ENCODE data around the gene ART4. TPM values are rescaled to one million over a fixed set of nuclear protein-coding genes. Genes with fewer than 3 reads are reported as not detected.

Gene ART4
- total RNA-seq, 4 donors from 2014 or later: 0.35 to 0.95 TPM; not detected in 2

DNA sequence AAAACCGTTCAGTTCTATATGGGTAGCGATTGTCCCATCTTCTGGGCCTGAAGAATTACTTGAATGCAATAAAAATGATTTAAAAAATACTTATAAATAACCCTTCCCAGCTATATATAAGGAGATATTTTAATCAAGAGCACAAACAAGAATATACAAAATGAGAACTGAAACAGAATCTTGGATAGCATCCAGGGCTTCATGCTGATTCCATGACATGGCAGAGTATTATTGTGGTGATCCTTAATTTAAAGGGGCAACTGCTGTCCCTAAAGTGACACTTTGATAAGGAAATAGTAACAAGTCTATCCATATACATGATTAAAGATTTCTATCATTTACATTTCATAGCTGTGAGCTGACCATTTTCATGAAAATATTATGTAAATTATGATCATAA is 58.9 kb downstream of the ART4 start:
- H3K4me1 ChIP-seq: no peaks in the 10 kb centered on the region
- peaks cover 5 to 57% (median 31%) of the 10 kb centered on the region in 3 donors for H3K36me3 ChIP-seq
- TF ChIP-seq, protein P1, sequence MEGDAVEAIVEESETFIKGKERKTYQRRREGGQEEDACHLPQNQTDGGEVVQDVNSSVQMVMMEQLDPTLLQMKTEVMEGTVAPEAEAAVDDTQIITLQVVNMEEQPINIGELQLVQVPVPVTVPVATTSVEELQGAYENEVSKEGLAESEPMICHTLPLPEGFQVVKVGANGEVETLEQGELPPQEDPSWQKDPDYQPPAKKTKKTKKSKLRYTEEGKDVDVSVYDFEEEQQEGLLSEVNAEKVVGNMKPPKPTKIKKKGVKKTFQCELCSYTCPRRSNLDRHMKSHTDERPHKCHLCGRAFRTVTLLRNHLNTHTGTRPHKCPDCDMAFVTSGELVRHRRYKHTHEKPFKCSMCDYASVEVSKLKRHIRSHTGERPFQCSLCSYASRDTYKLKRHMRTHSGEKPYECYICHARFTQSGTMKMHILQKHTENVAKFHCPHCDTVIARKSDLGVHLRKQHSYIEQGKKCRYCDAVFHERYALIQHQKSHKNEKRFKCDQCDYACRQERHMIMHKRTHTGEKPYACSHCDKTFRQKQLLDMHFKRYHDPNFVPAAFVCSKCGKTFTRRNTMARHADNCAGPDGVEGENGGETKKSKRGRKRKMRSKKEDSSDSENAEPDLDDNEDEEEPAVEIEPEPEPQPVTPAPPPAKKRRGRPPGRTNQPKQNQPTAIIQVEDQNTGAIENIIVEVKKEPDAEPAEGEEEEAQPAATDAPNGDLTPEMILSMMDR (IDR thresholded peaks at IDR 0.05): no peak
- TF ChIP-seq POLR2A (IDR thresholded peaks at IDR 0.05): no peak
- H3K9me3 ChIP-seq: no peaks in the 10 kb centered on the region
- WGBS, 2 donors: 88 to 98% methylated on average over 2 of the region's 2 CpGs
- no peak overlapping the region for H3K4me3 ChIP-seq
- no peaks in the 10 kb centered on the region for H3K27me3 ChIP-seq
- intact Hi-C loops (cut with DNase I): no loop called here
- no peak overlapping the region for H3K27ac ChIP-seq
- no peak for DNase-seq

- no peaks in the 10 kb centered on the region for H3K9me3 ChIP-seq
- intact Hi-C loops (cut with DNase I): no loop called here
Measured at GRCh38 chr12:14782756-14783155, 60.6 kb downstream of the ART4 start.

GRCh38 chr12:14781563-14781962 is 61.8 kb downstream of the ART4 start:
- DNase-seq: no peak
- Histone ChIP-seq H3K36me3 (peaks cover 0 to 28% (median 2%) of the 10 kb centered on the region in 3 donors), H3K27me3 (no peaks in the 10 kb centered on the region), H3K4me1 (peaks cover 0 to 13% (median 5%) of the 10 kb centered on the region in 3 donors), H3K27ac (no peak overlapping the region), H3K4me3 (no peak overlapping the region), H3K9me3 (no peaks in the 10 kb centered on the region)
- intact Hi-C loops (cut with DNase I): no loop called here
- TF ChIP-seq POLR2A (IDR thresholded peaks at IDR 0.05): no peak
- TF ChIP-seq, protein P1 (IDR thresholded peaks at IDR 0.05): no peak
- WGBS, 2 donors: 60 to 80% methylated on average over 2 of the region's 2 CpGs

More at GRCh38 chr12:14782756-14783155, 60.6 kb downstream of the ART4 start:
- peaks cover 0 to 1% (median 0%) of the 10 kb centered on the region in 3 donors for H3K4me1 ChIP-seq
- H3K36me3 ChIP-seq: peaks cover 5 to 40% (median 14%) of the 10 kb centered on the region in 3 donors
- no peak for DNase-seq
- TF ChIP-seq, protein P1 (IDR thresholded peaks at IDR 0.05): no peak
- TF ChIP-seq POLR2A (IDR thresholded peaks at IDR 0.05): no peak
- no peak overlapping the region for H3K4me3 ChIP-seq
- H3K27me3 ChIP-seq: no peaks in the 10 kb centered on the region
- H3K27ac ChIP-seq: no peak overlapping the region

DNA sequence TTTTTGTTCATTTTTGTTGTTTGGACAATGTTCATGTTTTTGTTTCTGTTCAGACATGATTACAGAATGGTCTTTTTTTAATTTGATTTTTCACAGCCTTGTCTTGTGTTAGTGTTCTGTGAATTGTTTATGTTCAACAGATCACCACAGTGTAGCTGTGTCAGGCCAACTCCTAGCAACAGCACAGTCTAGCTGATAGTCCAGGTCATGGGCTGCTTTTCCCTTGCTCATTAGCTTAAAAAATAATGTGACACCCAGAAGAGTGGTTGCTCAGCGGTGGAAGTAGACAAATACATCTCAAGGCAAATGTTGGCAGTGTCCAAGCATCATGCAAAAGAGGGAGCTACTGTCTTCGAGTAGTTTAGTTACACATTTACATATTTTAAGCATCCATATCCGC is 62.5 kb downstream of the ART4 start:
- peaks cover 4 to 20% (median 5%) of the 10 kb centered on the region in 3 donors for H3K4me1 ChIP-seq
- H3K9me3 ChIP-seq: no peaks in the 10 kb centered on the region
- no peak for DNase-seq
- H3K36me3 ChIP-seq: peaks cover 0 to 21% (median 0%) of the 10 kb centered on the region in 3 donors
- no peaks in the 10 kb centered on the region for H3K27me3 ChIP-seq
- TF ChIP-seq POLR2A (IDR thresholded peaks at IDR 0.05): no peak
- TF ChIP-seq, protein P1 (IDR thresholded peaks at IDR 0.05): no peak
- intact Hi-C loops (cut with DNase I): no loop called here
- WGBS, 2 donors: 76 to 77% methylated on average over 3 of the region's 3 CpGs
- no peak overlapping the region for H3K4me3 ChIP-seq
- H3K27ac ChIP-seq: no peak overlapping the region

DNA sequence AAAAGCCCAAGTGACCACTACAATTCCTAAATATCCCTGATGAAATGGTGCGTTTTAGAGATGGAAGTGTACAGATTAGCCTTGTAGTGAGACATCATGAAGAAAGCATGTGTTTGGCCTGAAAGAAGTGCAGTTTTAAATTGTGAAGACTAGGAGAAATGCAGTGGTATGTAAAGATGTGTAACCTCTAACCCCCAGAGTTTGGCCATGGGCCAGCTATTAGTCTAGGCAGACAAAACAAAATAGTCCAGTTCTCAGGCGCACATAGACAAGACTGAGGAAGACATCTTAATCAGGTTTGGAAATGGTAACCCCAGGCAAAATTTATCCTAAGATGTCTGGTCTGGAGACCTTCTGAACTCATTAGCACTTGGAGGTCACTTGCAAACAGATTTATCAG is 63.5 kb downstream of the ART4 start:
- peaks cover 0 to 11% (median 0%) of the 10 kb centered on the region in 3 donors for H3K36me3 ChIP-seq
- H3K4me3 ChIP-seq: no peak overlapping the region
- no peak overlapping the region for H3K27ac ChIP-seq
- 87 to 93% methylated on average over 2 of the region's 2 CpGs for WGBS, 2 donors
- DNase-seq: no peak
- H3K4me1 ChIP-seq: peaks cover 4 to 30% (median 5%) of the 10 kb centered on the region in 3 donors
- intact Hi-C loops (cut with DNase I): no loop called here
- TF ChIP-seq, protein P1 (IDR thresholded peaks at IDR 0.05): no peak
- H3K9me3 ChIP-seq: no peaks in the 10 kb centered on the region
- no peaks in the 10 kb centered on the region for H3K27me3 ChIP-seq
